Skeletal muscle satellite cell (primary cell): Measurements from ENCODE around the gene IGF2R.
"Not testable (repeated sequence)": the region's sequence is repeated elsewhere in the genome, so short reads cannot be mapped to it uniquely, and the experiment has no call there.

Experiments used
- H3K27me3 ChIP-seq: 2 replicates; pipeline ENCODE4 v1.7.0; 2013; ENCODE audit warnings: low read length; ENCODE audit not compliant: control insufficient read depth, insufficient read depth
- H3K36me3 ChIP-seq: 2 replicates; pipeline ENCODE4 v1.7.0; 2013; ENCODE audit warnings: mild to moderate bottlenecking, control low read depth, low read length; ENCODE audit not compliant: insufficient read depth
- H3K4me1 ChIP-seq: 2 replicates; pipeline ENCODE4 v1.7.0; 2013; ENCODE audit warnings: low read length; ENCODE audit not compliant: control insufficient read depth, insufficient read depth
- H3K4me2 ChIP-seq: 2 replicates; pipeline ENCODE4 v1.7.0; 2013; ENCODE audit warnings: mild to moderate bottlenecking, low read length
- H3K4me3 ChIP-seq: 2 replicates; pipeline ENCODE4 v1.7.0; 2013; ENCODE audit warnings: low read length
- H3K9ac ChIP-seq: 2 replicates; pipeline ENCODE4 v1.7.0; 2013; ENCODE audit warnings: mild to moderate bottlenecking, low read depth, low read length, moderate library complexity
- H3K9me3 ChIP-seq: replicated peaks from 2 replicates; pipeline ENCODE4 v1.7.0; 2013; ENCODE audit warnings: mild to moderate bottlenecking, control low read depth, low read length

IGF2R gene

DNA sequence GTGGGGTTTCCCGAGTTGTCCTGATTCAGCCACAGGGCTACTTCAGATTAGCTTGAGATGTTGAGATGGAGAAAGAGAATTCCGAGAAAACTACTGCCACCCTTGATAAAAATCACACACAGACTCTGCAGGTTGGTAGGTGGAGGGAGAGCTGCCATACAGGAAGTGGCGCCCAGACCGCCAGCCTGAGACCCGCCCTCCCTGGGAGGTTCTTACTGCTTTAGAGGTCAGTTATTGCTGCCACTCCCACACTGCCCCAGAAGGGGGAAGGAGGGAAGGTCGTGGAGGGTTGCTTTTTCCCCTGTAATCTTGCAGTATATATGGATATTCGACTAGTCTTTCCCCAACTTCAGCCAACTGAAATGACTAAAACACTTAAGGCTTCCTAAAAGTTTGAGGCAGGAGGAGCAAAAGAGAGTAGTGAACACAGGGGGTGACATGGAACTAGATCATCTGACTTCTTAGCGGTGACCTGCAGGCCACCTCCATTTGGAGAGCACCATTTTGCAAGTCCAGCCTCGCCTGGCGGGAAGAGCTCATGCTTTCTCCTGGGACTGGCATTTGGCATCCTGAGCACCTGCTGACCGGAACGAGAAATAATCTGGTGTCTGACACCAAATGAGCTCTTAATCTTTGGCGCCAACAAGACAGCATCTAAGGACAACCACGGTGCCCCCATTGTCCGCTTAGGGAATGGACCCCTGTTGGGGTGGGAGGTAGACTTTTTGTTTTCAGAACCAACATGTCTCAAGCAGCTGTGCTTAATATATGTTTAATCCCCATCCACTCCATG, 117.0 kb downstream of the IGF2R start:
- Histone ChIP-seq H3K36me3 (peaks cover 76% of the 10 kb centered on the region), H3K27me3 (no peaks in the 10 kb centered on the region), H3K9me3 (no peaks in the 10 kb centered on the region), H3K4me1 (peaks cover 5% of the 10 kb centered on the region), H3K4me2 (no peak overlapping the region), H3K9ac (no peak overlapping the region), H3K4me3 (no peak overlapping the region)

DNA sequence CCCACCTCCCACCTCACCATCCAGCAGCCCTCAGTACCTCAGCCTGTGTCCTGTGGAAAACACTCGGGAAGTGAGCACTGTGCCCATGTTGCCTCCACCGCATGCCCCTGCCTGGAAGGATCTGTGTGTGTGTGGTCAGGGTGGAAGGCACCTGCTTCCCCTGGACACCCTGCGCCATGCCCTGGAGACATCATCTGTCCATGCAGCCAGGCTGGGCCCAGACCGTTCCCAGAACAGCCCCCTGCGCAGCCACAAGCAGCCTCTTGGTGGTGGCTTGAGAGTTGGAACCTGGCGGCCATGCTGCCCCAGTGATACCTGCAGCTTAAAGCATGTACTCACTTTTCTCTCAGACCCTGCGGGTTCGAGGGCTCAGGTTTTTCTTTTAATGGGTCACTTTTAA, 117.9 kb downstream of the IGF2R start:
- H3K36me3 ChIP-seq = peaks cover 76% of the 10 kb centered on the region

DNA sequence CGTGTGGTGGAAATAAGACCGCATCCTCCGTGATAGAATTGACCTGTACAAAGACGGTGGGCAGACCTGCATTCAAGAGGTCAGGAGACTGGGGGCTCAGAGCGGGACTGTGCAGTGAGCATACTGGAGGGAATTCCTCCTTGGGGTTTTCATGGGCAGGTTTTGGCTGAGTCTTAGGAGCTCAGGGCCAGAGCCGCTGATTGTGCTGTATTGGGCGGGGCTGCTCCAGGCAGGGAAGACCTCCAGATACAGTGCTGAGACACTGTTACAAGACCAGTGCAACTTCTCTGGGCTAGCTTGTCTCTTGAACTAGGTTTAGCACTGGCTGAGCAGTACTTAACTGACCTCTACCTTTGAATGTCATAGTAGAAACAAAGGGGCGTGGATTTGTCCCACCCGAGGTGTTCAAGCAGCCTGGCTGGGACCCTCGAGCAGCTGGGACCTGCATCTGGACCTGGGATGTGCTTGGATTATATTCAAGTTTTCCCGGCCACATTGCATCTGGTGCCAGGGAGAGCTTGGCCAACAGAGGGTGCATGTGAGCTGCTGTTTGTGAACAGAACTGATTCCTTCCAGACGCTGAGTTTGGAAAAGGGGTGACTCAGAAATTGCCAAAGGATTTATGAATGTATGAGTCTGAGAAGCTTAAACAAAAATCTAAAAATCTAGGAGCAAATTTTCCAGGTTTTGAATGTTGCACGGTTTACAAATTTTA, 119.3 kb downstream of the IGF2R start:
- peaks cover 5% of the 10 kb centered on the region for H3K4me1 ChIP-seq
- no peaks in the 10 kb centered on the region for H3K27me3 ChIP-seq
- no peaks in the 10 kb centered on the region for H3K9me3 ChIP-seq
- no peak overlapping the region for H3K4me2 ChIP-seq
- H3K4me3 ChIP-seq = no peak overlapping the region
- no peak overlapping the region for H3K9ac ChIP-seq
- peaks cover 77% of the 10 kb centered on the region for H3K36me3 ChIP-seq

More for the DNA sequence above, 117.9 kb downstream of the IGF2R start:
- Histone ChIP-seq H3K4me2 (no peak overlapping the region), H3K27me3 (no peaks in the 10 kb centered on the region), H3K9me3 (no peaks in the 10 kb centered on the region), H3K9ac (no peak overlapping the region), H3K4me3 (no peak overlapping the region), H3K4me1 (peaks cover 5% of the 10 kb centered on the region)

DNA sequence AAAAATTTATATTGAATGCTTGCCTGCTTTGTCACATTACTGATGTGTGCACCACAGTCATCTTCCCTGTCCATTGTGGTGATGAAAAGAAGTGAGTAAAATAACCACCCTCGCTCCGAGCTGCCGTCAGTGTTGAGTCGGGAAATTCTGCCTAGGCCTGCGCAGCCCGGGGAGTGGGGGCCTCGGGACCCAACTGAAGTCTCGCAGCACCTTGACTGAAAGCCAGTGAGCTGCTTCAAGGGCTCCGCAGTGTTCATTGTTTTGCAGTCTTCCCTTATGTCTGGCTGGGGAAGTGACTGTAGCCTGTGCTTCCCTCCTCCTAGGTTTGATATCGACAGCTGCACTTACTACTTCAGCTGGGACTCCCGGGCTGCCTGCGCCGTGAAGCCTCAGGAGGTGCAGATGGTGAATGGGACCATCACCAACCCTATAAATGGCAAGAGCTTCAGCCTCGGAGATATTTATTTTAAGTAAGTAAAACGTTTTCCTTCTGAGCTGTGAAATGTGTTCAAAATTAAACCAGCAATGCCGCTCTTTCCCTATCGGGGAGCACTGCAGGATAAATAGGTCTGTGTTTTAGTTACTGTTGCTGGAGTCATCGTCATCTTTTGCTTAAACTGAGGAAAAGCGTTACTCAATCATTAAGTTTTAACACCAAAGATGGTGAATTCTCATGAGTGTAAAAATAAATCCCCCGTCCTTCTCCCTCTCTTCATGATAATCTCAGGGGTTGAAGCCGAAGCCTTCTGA, 120.1 kb downstream of the IGF2R start:
- Histone ChIP-seq H3K27me3 (no peaks in the 10 kb centered on the region), H3K36me3 (peaks cover 77% of the 10 kb centered on the region), H3K9me3 (no peaks in the 10 kb centered on the region), H3K9ac (no peak overlapping the region), H3K4me3 (no peak overlapping the region), H3K4me1 (peaks cover 5% of the 10 kb centered on the region), H3K4me2 (no peak overlapping the region)

DNA sequence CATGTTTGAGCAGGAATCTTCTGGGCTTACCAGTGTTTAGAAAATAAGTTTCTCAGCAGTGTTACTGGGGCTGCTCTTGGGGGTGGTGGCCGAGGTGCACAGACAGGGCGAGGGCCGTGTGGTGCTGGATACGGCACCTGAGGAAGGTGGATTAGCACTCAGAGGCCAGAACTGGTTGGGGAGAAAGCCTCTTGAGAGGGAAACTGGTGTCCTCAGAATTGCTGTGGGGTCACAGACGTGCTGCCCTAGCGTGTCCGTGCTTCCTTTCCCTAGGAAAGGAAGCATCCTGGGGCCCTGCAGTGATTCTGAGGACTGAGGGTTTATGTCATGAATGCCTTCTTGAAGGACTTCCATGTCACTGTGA, 120.6 kb downstream of the IGF2R start:
- H3K9ac ChIP-seq = no peak overlapping the region
- peaks cover 76% of the 10 kb centered on the region for H3K36me3 ChIP-seq
- peaks cover 5% of the 10 kb centered on the region for H3K4me1 ChIP-seq
- H3K27me3 ChIP-seq = no peaks in the 10 kb centered on the region
- no peaks in the 10 kb centered on the region for H3K9me3 ChIP-seq
- no peak overlapping the region for H3K4me3 ChIP-seq
- H3K4me2 ChIP-seq = no peak overlapping the region

DNA sequence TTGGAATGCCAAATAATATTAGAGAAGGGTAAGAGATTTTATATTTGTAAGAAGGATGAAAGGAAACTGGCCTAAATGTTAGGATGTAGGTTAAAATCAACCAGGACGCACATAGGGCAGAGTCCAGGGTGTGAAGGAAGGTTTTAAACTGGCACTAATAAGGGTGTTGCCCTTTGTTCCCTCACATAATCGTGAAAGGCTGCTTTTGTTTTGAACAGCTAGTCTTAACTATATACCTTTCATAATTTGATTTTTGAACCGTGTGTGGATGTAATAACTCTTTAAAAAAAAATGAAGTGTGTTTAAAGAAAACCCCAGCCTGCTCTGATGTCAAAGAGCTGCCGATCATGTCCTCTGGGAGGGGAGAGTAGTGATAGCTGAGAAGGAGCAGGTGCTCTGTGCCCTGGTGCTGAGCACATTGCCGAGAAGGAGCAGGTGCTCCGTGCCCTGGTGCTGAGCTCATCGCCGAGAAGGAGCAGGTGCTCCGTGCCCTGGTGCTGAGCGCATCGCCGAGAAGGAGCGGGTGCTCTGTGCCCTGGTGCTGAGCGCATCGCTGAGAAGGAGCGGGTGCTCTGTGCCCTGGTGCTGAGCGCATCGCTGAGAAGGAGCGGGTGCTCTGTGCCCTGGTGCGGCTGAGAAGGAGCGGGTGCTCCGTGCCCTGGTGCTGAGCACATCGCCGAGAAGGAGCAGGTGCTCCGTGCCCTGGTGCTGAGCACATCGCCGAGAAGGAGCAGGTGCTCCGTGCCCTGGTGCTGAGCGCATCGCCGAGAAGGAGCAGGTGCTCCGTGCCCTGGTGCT, 121.8 kb downstream of the IGF2R start:
- H3K36me3 ChIP-seq = peaks cover 72% of the 10 kb centered on the region
- H3K4me2 ChIP-seq, H3K9me3 ChIP-seq, H3K4me3 ChIP-seq, H3K9ac ChIP-seq, H3K4me1 ChIP-seq, H3K27me3 ChIP-seq: not testable (repeated sequence)

DNA sequence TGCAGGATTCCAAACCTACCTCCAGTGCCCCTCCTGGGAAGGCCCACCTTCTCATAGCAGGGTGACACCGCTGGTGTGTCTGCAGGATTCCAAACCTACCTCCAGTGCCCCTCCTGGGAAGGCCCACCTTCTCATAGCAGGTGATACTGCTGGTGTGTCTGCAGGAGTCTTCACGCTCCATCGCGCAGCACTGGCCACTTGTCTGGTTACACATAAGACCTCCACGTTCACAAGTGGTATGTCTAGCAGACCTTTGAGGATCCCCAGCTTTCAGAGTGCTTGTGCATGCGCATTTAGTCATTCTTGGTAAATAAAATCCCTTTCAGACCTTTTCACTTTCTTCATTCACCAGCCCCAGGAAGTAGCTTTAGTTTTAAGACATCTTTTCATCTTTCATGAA, 123.3 kb downstream of the IGF2R start:
- H3K4me3 ChIP-seq, H3K9ac ChIP-seq, H3K27me3 ChIP-seq, H3K9me3 ChIP-seq, H3K4me2 ChIP-seq, H3K4me1 ChIP-seq: not testable (repeated sequence)
- peaks cover 68% of the 10 kb centered on the region for H3K36me3 ChIP-seq

DNA sequence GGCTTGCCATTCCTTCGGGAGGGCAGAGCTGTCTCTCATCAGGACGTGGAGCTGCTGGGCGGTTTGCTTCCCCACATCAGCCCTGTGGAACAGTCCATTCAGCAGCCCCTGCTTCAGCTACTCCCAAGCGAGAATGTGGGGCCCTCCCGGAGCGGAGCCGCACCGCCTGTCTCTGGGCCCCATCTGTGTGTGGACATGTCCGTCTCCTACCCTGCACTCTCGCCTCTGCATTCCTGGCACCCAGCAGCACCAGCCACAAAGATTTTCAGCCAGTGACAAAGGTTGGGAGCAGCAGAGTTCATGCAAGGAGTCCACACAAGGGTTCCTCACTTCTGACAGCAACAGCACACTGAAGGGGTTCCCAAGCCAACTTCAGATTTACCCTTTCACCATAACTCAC, 123.7 kb downstream of the IGF2R start:
- Histone ChIP-seq H3K27me3 (no peaks in the 10 kb centered on the region), H3K4me2 (no peak overlapping the region), H3K9me3 (no peaks in the 10 kb centered on the region), H3K4me3 (no peak overlapping the region), H3K36me3 (peaks cover 67% of the 10 kb centered on the region), H3K9ac (no peak overlapping the region), H3K4me1 (peaks cover 5% of the 10 kb centered on the region)

DNA sequence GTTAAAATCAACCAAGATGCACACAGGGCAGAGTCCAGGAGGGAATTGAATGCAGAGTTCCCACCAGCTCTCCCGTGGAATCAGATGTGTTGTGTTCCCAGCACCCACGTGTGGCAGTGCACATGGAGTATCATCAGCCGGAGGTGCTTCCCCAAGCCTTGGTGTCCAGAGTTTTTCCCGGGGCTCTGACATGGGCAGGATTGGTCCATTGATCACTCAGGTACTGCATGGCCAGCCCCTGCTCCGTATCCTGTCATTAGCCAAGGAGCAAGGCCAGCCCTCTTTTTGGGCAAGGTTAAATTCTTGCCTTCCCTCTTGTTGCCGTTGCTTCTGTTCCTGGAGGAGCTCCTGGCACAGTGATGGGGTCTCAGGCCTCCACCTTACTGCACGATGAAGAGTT, 124.2 kb downstream of the IGF2R start:
- Histone ChIP-seq H3K4me2 (no peak overlapping the region), H3K9ac (no peak overlapping the region), H3K4me1 (peaks cover 5% of the 10 kb centered on the region), H3K4me3 (no peak overlapping the region), H3K27me3 (no peaks in the 10 kb centered on the region), H3K9me3 (no peaks in the 10 kb centered on the region), H3K36me3 (peaks cover 71% of the 10 kb centered on the region)

DNA sequence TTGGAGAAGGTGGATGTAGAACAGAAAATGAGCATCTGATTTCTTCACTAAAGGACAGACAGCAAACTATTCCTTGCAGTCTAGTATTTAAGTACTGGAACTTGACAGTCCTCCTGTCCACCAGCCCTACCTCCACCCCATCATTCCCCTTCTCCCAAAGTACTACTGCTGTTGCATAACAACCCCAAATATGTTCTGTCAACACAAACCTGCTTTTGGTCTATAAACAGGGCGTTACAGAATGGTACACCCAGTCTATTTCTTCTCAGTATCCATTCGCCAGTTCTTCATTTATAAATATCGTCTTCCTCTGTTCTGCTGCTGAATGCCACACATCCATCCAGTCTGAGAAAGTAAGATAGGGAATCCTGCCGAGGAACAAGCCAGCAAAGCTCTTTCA, 125.1 kb downstream of the IGF2R start:
- Histone ChIP-seq H3K4me3 (no peak overlapping the region), H3K27me3 (no peaks in the 10 kb centered on the region), H3K9ac (no peak overlapping the region), H3K36me3 (peaks cover 77% of the 10 kb centered on the region), H3K4me1 (peaks cover under 1% of the 10 kb centered on the region), H3K4me2 (no peak overlapping the region), H3K9me3 (no peaks in the 10 kb centered on the region)
